ENCODE data around the gene LSMEM2.

GRCh38 chr3:50331364-50331907 is 52.5 kb downstream of the LSMEM2 start:
- no peak for TF ChIP-seq POLR2A (IDR thresholded peaks at IDR 0.05)
- TF ChIP-seq CTCF (IDR thresholded peaks at IDR 0.05) = no peak
- no peak for TF ChIP-seq POLR2AphosphoS5 (IDR thresholded peaks at IDR 0.05)
